Duodenal mucosa (tissue), 2 donors: Measurements from ENCODE around the gene NPSR1.

Experiments
- H3K27ac ChIP-seq: one replicate; pipeline ENCODE4 v1.7.0; 2013; ENCODE audit warnings: low read depth, low read length
- H3K27me3 ChIP-seq, 2 donors: one replicate each; pipeline ENCODE4 v1.7.0; 2013; ENCODE audit warnings: low read length in 2 of 2, control low read depth in 1 of 2; ENCODE audit not compliant: insufficient read depth in 2 of 2, control insufficient read depth in 1 of 2
- H3K36me3 ChIP-seq, 2 donors: one replicate each; pipeline ENCODE4 v1.7.0; 2013; ENCODE audit warnings: low read length in 2 of 2, control low read depth in 1 of 2; ENCODE audit not compliant: insufficient read depth in 2 of 2, control insufficient read depth in 1 of 2
- H3K4me1 ChIP-seq, 2 donors: one replicate each; pipeline ENCODE4 v1.7.0; 2013; ENCODE audit warnings: low read length in 2 of 2, control low read depth in 1 of 2; ENCODE audit not compliant: insufficient read depth in 2 of 2, control insufficient read depth in 1 of 2
- H3K4me3 ChIP-seq, 2 donors: one replicate each; pipeline ENCODE4 v1.7.0; 2013; ENCODE audit warnings: low read length in 2 of 2, low read depth in 1 of 2
- H3K9ac ChIP-seq, 2 donors: one replicate each; pipeline ENCODE4 v1.7.0; 2013; ENCODE audit warnings: low read length in 2 of 2, low read depth in 1 of 2
- H3K9me3 ChIP-seq, 2 donors: one replicate each; pipeline ENCODE4 v1.7.0; 2013; ENCODE audit warnings: low read length in 2 of 2, control low read depth in 1 of 2; ENCODE audit not compliant: control insufficient read depth in 1 of 2

Gene NPSR1

DNA sequence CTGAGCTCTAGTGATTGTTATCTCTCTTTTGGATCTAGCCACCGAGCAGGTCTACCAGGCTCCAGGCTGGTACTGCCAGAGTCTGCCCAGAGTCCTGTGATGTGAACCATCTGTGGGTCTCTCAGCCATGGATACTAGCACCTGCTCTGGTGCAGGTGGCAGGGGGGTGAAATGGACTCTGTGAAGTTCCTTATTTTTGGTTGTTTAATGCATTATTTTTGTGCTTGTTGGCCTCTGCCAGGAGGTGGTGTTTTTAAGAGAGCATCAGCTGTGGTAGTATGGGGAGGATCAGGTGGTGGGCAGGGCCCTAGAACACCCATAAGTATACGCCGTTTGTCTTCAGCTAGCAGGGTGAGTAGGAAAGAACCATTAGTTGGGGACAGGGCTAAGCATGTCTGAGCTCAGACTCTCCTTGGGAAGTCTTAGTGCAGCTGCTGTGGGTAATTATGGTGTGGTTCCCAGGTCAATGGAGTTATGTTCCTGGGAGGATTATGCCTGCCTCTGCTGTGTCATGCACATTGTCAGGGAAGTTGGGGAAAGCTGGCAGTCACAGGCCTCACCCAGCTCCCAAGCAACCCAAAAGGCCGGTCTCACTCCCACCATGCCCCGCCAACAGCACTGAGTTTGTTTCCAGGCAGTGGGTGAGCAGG lies 81.8 kb downstream of the NPSR1 start:
- Histone ChIP-seq H3K4me1 (no peaks in the 10 kb centered on the region), H3K27ac (no peak overlapping the region), H3K27me3 (no peaks in the 10 kb centered on the region), H3K36me3 (no peaks in the 10 kb centered on the region), H3K9me3 (no peaks in the 10 kb centered on the region), H3K4me3 (no peak overlapping the region), H3K9ac (no peak overlapping the region)

DNA sequence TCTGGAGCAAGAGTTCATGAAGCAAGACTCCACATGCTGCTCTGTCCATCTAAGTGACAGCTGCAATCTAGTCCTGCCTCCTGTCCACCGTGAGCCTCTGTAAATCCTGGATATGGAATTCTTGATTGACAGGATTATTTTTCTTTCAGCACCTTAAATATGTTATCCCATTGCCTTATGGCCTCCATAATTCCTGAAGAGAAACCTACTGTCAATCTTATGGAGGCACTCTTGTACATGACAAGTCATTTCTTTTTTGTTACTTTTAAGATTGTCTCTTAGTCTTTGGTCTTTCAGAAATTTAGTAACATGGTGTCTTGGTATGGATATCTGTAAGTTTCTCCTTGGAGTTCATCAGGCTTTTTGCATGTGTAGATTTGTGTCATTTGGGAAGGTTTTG lies 82.8 kb downstream of the NPSR1 start:
- H3K36me3 ChIP-seq = no peaks in the 10 kb centered on the region
- H3K9ac ChIP-seq = no peak overlapping the region
- no peaks in the 10 kb centered on the region for H3K27me3 ChIP-seq
- no peak overlapping the region for H3K27ac ChIP-seq
- no peaks in the 10 kb centered on the region for H3K9me3 ChIP-seq
- H3K4me1 ChIP-seq = no peaks in the 10 kb centered on the region
- H3K4me3 ChIP-seq = no peak overlapping the region

DNA sequence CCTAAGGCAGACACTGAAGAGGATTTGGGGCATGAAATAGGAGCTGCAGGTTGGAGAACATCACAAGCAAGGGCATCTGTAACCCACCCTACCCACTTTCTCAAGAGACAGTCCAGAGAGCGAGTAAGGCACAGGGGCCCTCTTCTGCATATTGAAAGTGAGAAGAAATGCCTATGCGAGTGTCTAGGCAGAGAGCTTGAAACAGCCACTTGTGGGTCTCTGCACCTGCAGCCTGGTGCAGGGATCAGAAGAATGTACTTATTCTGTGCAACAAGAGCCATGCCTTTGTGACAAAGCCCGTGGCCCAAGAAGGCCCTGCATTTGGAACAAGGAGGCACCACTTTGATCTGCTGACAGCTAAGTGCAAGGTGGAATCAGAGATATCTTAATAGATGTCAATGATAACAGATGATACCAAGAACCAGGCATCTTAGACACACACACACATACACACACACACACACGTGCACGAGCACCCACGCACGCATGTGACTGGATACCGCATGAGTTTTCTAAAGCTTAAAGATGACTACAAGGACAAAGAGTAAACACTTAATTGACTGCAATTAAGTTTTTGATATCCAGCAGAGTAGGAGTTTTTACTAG lies 89.3 kb downstream of the NPSR1 start:
- H3K36me3 ChIP-seq = no peaks in the 10 kb centered on the region
- no peak overlapping the region for H3K4me3 ChIP-seq
- H3K9ac ChIP-seq = no peak overlapping the region
- no peaks in the 10 kb centered on the region for H3K27me3 ChIP-seq
- H3K4me1 ChIP-seq = peaks cover 9 to 12% of the 10 kb centered on the region in 2 donors
- no peaks in the 10 kb centered on the region for H3K9me3 ChIP-seq
- H3K27ac ChIP-seq = no peak overlapping the region

- H3K4me3 ChIP-seq = peak overlapping the region in 1 of 2 donors; percentile 24
- H3K36me3 ChIP-seq = no peaks in the 10 kb centered on the region
- no peak overlapping the region for H3K27ac ChIP-seq
- H3K9me3 ChIP-seq = no peaks in the 10 kb centered on the region
- H3K27me3 ChIP-seq = no peaks in the 10 kb centered on the region
- H3K4me1 ChIP-seq = peaks cover 9 to 12% of the 10 kb centered on the region in 2 donors
- H3K9ac ChIP-seq = no peak overlapping the region
These were observed 90.1 kb downstream of the NPSR1 start for GRCh38 chr7:34747867-34748727.

DNA sequence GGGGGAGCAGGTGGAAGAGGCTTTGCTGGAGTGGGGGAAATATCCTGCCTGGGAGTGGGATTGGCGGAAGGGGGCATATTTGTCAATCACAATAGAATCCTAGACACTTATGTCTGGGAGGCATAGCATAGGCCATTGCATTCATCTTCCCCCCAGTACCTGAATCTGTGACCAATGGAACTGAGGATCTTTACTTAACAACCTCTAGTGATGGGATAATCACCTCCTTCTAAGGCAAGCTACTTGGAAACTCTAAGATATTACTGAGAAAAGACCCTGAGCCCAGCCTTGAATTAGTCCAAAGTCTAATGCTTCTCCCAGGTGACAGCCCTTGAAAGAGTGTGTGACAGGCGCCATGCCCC lies 90.7 kb downstream of the NPSR1 start:
- Histone ChIP-seq H3K36me3 (no peaks in the 10 kb centered on the region), H3K4me1 (peaks cover 9 to 12% of the 10 kb centered on the region in 2 donors), H3K4me3 (peak overlapping the region in 1 of 2 donors; percentile 24), H3K27me3 (no peaks in the 10 kb centered on the region), H3K9me3 (no peaks in the 10 kb centered on the region), H3K27ac (no peak overlapping the region), H3K9ac (no peak overlapping the region)

- H3K9me3 ChIP-seq = no peaks in the 10 kb centered on the region
- no peaks in the 10 kb centered on the region for H3K27me3 ChIP-seq
- H3K9ac ChIP-seq = no peak overlapping the region
- H3K27ac ChIP-seq = no peak overlapping the region
- no peaks in the 10 kb centered on the region for H3K36me3 ChIP-seq
- H3K4me3 ChIP-seq = no peak overlapping the region
- peaks cover 9 to 12% of the 10 kb centered on the region in 2 donors for H3K4me1 ChIP-seq
These were observed 91.4 kb downstream of the NPSR1 start for GRCh38 chr7:34749446-34749845.

- H3K27me3 ChIP-seq = no peaks in the 10 kb centered on the region
- no peaks in the 10 kb centered on the region for H3K36me3 ChIP-seq
- H3K4me3 ChIP-seq = no peak overlapping the region
- peaks cover 9 to 12% of the 10 kb centered on the region in 2 donors for H3K4me1 ChIP-seq
- no peak overlapping the region for H3K9ac ChIP-seq
- H3K27ac ChIP-seq = no peak overlapping the region
- no peaks in the 10 kb centered on the region for H3K9me3 ChIP-seq
These were observed 92.2 kb downstream of the NPSR1 start for GRCh38 chr7:34750209-34750608.

DNA sequence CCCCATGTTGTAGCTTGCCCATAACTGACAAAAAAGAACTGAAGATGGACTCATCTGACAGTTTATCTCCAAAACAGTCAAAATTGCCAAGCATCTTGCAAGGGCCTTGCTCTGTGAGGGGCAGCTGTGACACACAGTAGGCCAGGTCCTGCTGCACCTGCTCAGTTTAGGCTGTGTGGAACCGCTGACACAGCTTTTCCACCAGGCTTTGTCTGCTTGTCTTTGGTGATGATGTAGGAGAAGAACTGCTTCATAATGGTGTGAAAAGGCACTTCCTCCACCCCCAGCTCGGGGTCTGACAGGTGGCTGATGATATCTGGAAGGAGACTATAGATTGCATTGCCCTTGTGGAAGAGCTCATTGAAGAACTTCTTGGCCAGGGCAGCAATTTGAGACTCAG lies 92.6 kb downstream of the NPSR1 start:
- Histone ChIP-seq H3K9me3 (no peaks in the 10 kb centered on the region), H3K4me1 (peaks cover 9 to 12% of the 10 kb centered on the region in 2 donors), H3K27me3 (no peaks in the 10 kb centered on the region), H3K4me3 (no peak overlapping the region), H3K27ac (no peak overlapping the region), H3K9ac (no peak overlapping the region), H3K36me3 (no peaks in the 10 kb centered on the region)

- H3K27ac ChIP-seq = no peak overlapping the region
- peaks cover 9 to 12% of the 10 kb centered on the region in 2 donors for H3K4me1 ChIP-seq
- H3K4me3 ChIP-seq = no peak overlapping the region
- H3K9ac ChIP-seq = no peak overlapping the region
- no peaks in the 10 kb centered on the region for H3K36me3 ChIP-seq
- no peaks in the 10 kb centered on the region for H3K27me3 ChIP-seq
- H3K9me3 ChIP-seq = no peaks in the 10 kb centered on the region
These were observed 94.0 kb downstream of the NPSR1 start for GRCh38 chr7:34751725-34752643.
